ENCODE data around the gene LATS1.
"Not testable (repeated sequence)": the region's sequence is repeated elsewhere in the genome, so short reads cannot be mapped to it uniquely, and the experiment has no call there.

Gene LATS1

DNA sequence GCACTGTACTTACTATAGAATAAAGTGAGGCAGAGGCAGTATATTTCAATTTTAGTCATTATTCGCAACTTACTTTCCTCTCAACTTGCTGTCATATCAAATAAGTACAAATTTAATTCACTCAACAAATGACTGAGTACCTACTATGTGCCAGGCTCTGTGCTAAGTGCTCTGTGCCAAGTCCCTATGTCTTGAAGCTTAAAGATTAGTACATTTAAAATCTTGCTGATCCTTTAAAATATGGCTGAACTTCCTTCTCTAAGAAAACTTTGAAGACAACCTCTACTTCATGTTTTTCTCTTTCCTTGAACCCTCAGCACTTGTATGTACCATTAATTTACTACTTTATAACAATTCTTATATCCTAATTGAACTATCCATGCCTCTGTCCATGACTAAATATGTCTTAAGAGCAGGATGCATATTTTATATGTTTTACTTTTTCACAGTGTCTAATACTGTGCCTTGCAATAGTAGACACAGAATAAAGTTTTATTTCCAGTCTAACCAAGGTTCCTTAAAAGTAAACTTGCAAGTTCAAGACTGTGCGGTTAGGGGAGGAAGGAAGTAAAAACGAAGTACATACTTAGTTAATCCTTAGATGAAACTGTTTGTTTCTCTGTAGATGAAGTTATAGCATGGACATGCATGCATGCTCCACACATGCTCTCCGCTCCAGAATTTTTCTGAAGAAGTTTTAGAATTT is 10.0 kb upstream of the LATS1 start:
- no peak for DNase-seq

- DNase-seq, result no peak
Measured at GRCh38 chr6:149725785-149726184, 7.9 kb upstream of the LATS1 start.

GRCh38 chr6:149723771-149724417 is 6.0 kb upstream of the LATS1 start:
- peak; percentile 65 for DNase-seq

- DNase-seq, result no peak
Measured at GRCh38 chr6:149723262-149723661, 5.4 kb upstream of the LATS1 start.

DNA sequence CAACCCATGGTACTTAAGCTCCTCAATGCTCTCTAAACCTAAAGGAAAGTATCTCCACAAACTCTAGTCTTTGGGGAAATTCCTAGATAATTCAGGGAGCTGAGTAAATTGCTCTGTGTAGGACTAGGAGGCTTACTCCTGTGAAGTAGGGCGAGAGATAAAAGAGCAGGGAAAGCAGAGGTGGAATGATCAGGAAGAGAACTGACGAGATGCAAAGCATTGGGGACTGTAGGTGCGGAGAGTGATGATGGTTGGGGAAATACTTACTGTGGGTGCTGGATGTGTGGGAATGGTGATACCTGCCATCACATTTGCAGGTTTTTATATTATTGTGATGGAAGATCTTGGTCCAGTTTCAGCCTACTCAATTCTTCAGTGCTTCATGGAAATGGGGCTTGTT is 1.6 kb upstream of the LATS1 start:
- no peak for DNase-seq

DNA sequence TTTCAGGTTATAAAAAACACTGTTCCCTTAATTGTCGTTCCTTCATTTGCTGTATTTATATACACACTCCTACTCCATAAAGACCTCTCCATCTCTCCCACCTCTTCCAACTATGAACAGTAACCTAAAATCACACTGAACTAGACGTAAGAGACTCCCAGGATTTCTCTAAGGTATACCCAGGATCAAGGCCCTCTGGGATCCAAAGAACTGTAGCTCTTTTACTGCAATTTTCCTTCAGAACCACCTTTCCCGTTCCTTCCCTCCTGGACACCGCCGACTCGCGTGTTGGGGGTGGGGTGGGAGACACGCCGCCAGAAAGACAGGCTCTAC is 680 bp downstream of the LATS1 start:
- no peak for DNase-seq

- peak; percentile 14 for DNase-seq
Measured at GRCh38 chr6:149716181-149716963, 1.5 kb downstream of the LATS1 start.

GRCh38 chr6:149714442-149714841 is 3.5 kb downstream of the LATS1 start:
- DNase-seq, result no peak

DNA sequence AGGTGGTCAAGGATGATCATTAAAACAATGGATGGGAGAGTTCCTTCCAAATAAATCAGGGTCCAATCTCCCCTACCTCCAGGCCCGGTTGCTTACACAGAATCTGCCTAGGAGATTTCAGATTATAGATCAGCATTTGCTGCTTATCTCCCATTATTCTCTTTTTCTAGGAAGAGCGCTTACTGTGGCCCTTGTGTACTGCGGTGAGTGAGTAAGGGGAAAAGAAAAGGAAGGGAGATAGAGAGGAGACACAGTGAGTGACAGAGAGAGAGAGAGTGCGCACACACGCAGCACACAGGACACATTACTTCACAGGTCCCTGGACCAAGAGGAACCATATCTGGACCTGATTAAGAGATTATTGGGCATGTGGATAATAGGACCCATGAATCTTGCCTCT is 6.2 kb downstream of the LATS1 start:
- no peak for DNase-seq

DNA sequence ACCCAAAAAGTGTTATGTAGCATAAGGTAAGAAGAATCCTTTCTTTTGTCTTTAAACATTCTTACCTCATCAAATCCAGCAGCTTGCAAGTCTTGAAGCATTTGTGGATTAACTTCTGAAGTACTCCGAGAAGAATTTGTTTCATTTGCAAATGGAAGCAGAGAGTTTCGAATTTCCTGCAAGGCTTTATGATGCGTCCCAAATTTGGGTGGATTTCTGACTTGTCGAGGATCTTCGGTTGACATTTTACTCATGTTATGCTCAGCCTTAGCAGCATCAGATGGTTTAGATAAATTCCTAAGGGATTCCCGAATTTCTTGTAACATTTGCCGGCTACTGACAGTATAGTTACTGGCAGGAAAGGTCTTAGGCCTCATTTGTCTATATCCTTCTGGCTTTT is 16.2 kb downstream of the LATS1 start:
- DNase-seq, result no peak

GRCh38 chr6:149699150-149699549 is 18.8 kb downstream of the LATS1 start:
- DNase-seq, result no peak

- DNase-seq, result no peak
Measured at GRCh38 chr6:149698175-149698574, 19.7 kb downstream of the LATS1 start.

DNA sequence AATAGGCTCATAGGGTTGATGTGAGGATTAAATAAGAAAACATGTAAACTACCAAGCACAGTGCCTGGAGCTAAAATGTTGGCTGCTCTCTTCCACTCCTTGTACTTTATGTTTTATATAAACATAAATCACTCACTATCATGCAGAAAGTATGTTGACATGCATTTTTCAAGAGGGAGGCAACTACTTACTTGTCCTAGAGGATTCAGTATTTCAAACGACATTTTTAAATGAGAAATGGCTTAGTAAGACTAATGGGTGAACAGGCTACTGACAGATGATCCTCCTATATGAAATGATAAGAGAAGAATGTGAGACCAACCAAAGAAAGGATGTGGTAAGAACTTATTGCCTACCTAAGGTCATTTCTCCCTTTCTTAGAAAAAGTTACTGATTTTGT is 21.0 kb downstream of the LATS1 start:
- no peak for DNase-seq

GRCh38 chr6:149694921-149695320 is 23.0 kb downstream of the LATS1 start:
- DNase-seq, result no peak

DNA sequence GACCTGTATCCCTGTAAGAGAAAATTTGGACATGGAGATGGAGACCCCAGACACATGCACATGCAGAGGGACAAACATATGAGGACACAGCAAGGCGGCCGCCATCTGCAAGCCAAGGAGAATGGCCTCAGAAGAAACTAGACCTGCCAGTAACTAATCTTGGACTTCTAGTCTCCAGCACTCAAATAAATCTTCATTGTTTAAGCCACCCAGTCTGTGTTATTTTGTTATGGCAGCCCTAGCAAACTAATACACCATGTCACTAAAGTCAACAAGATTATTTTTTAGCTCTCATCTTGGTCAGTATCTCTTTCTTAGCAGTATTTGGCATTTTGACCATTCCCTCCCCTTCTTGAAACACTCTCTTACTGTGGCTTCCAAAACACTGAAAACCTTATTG is 26.7 kb downstream of the LATS1 start:
- DNase-seq, result no peak

- no peak for DNase-seq
Measured at GRCh38 chr6:149686230-149686629, 31.7 kb downstream of the LATS1 start.

GRCh38 chr6:149683256-149683859 is 34.5 kb downstream of the LATS1 start:
- DNase-seq, result no peak

GRCh38 chr6:149681845-149682244 is 36.1 kb downstream of the LATS1 start:
- not testable (repeated sequence) for DNase-seq

- no peak for DNase-seq
Measured at GRCh38 chr6:149681209-149681608, 36.7 kb downstream of the LATS1 start.

- no peak for DNase-seq
Measured at GRCh38 chr6:149680503-149680902, 37.4 kb downstream of the LATS1 start.

DNA sequence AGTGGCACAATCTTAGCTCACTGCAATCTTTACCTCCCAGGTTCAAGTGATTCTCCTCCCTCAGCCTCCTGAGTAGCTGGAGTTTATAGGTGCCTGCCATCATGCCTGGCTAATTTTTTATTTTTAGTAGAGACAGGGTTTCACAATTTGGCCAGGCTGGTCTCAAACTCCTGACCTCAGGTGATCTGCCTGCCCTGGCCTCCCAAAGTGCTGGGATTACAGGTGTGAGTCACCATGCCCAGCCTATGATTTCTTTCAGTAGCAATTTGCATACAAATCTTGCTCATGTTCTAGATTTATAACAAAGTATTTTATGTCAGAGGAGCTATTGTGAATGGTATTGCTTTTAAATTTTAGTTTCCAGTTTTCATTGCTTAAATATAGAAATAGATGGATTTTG is 45.6 kb downstream of the LATS1 start:
- DNase-seq, result not testable (repeated sequence)

- DNase-seq, result no peak
Measured at GRCh38 chr6:149660028-149660427, 57.9 kb downstream of the LATS1 start.

DNA sequence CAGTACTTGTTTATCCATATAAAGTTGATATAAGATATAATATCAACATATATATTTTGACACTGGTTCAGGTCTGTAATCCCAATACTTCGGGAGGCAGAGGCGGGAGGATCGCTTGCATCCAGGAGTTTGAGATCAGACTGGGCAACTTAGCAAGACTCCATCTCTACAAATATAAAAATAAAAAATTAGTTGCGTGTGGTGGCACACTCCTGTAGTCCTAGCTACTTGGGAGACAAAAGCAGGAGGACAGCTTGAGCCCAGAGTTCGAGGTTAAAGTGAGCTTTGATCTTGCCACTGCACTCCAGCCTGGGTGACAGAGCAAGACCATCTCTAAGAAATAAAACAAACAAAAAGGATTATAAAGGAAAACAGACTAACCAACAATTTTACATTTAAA is 60.5 kb downstream of the LATS1 start:
- no peak for DNase-seq

DNA sequence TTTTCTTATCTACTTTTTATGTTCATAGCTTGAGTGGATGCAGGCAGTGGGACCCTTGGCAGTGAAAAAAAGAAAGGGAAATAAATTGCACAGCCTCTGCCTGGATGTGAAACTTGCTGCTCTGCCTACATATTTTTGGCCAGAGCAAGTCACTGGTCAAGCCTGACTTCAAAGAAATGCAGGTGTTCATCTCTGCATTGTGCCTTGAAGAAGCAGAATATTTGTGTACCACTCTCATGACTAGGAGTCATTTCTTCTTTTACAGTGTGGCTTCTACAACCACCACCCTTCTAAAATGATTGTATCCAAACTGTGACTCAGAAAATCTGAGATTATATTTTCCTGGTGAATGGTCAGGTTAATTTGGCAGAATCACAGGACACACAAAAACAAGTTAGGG is 66.8 kb downstream of the LATS1 start:
- DNase-seq, result no peak
